Stimulated activated naive CD8-positive, alpha-beta T cell treated with anti-CD3 and anti-CD28 coated beads, Interleukin-15, Interleukin-2, amounts not matched to agents 100 ng/mL and 50 ng/mL, for 24 hours (primary cell): Measurements from ENCODE around the gene DMRTB1.
"Not testable (repeated sequence)": the region's sequence is repeated elsewhere in the genome, so short reads cannot be mapped to it uniquely, and the experiment has no call there.

ENCODE experiments used
- H3K27ac Mint-ChIP-seq: one replicate; pipeline ENCODE4 v1.8.0; 2021; ENCODE audit warnings: mild to moderate bottlenecking, mixed read lengths
- H3K27me3 Mint-ChIP-seq: one replicate; pipeline ENCODE4 v1.8.0; 2021; ENCODE audit warnings: mixed read lengths
- H3K36me3 Mint-ChIP-seq: one replicate; pipeline ENCODE4 v1.8.0; 2021; ENCODE audit warnings: low read depth, mixed read lengths
- H3K4me1 Mint-ChIP-seq: one replicate; pipeline ENCODE4 v1.8.0; 2021; ENCODE audit warnings: low read depth, mixed read lengths
- H3K4me3 Mint-ChIP-seq: one replicate; pipeline ENCODE4 v1.8.0; 2021; ENCODE audit warnings: mild to moderate bottlenecking, mixed read lengths
- H3K9me3 Mint-ChIP-seq: one replicate; pipeline ENCODE4 v1.8.0; 2021; ENCODE audit warnings: mixed read lengths

Gene DMRTB1

GRCh38 chr1:53430261-53430660, 28.9 kb upstream of the DMRTB1 start:
- Mint-ChIP-seq H3K9me3 (no peaks in the 10 kb centered on the region), H3K4me3 (no peak overlapping the region), H3K36me3 (no peaks in the 10 kb centered on the region), H3K27ac (no peak overlapping the region), H3K4me1 (peaks cover 10% of the 10 kb centered on the region), H3K27me3 (peaks cover 4% of the 10 kb centered on the region)

DNA sequence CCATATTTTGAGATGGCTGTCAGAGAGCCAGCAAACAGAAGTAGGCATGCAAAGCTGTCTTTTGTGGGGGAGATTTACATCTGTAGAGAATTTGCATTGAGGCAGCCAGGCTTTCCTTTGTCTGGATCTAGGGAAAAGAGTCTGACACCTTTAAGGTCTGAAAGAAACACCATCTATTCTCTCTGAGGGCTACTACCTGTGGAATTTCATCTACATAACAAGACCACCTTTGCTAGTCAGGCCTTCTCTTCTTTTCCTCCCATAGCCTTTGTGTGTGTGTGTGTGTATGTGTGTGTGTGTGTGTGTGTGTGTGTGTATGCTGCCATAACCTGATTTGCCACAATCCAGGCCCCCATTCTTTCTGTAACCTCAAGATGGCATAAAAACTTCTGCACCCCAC, 28.4 kb upstream of the DMRTB1 start:
- Mint-ChIP-seq H3K4me1 (peaks cover 10% of the 10 kb centered on the region), H3K9me3 (no peaks in the 10 kb centered on the region), H3K27ac (no peak overlapping the region), H3K36me3 (no peaks in the 10 kb centered on the region), H3K27me3 (peaks cover 5% of the 10 kb centered on the region), H3K4me3 (no peak overlapping the region)

- Mint-ChIP-seq H3K4me1 (peaks cover 10% of the 10 kb centered on the region), H3K4me3 (no peak overlapping the region), H3K36me3 (no peaks in the 10 kb centered on the region), H3K27me3 (peaks cover 7% of the 10 kb centered on the region), H3K9me3 (no peaks in the 10 kb centered on the region), H3K27ac (no peak overlapping the region)
Measured at GRCh38 chr1:53431244-53431643, 28.0 kb upstream of the DMRTB1 start.

GRCh38 chr1:53431805-53432565, 27.2 kb upstream of the DMRTB1 start:
- peaks cover 10% of the 10 kb centered on the region for H3K27me3 Mint-ChIP-seq
- H3K27ac Mint-ChIP-seq, result no peak overlapping the region
- no peaks in the 10 kb centered on the region for H3K36me3 Mint-ChIP-seq
- no peak overlapping the region for H3K4me3 Mint-ChIP-seq
- peaks cover 10% of the 10 kb centered on the region for H3K4me1 Mint-ChIP-seq
- no peaks in the 10 kb centered on the region for H3K9me3 Mint-ChIP-seq

DNA sequence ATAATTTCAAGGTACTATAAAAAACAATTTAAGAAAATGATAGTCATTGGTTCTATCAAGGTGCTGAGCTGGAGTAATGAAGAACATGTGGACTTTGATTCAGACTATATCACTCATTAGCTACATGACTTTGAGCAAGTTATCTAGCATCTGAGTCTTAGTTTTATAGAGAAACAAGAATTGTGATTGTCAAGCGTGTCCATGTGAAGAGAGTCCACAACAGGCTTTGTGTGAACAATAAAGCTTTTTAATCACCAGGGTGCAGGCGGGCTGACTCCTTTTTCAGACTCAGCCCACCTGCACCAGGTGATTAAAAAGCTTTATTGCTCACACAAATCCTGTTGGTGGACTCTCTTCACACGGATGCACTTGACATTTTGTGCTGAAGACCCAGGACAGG, 26.6 kb upstream of the DMRTB1 start:
- Mint-ChIP-seq H3K4me3 (no peak overlapping the region), H3K27me3 (peaks cover 10% of the 10 kb centered on the region), H3K36me3 (no peaks in the 10 kb centered on the region)

GRCh38 chr1:53434405-53435007, 24.7 kb upstream of the DMRTB1 start:
- not testable (repeated sequence) for H3K4me3 Mint-ChIP-seq, H3K27ac Mint-ChIP-seq, H3K36me3 Mint-ChIP-seq, H3K4me1 Mint-ChIP-seq, H3K9me3 Mint-ChIP-seq
- H3K27me3 Mint-ChIP-seq, result peaks cover 10% of the 10 kb centered on the region

More for the DNA sequence above, 26.6 kb upstream of the DMRTB1 start:
- H3K4me1 Mint-ChIP-seq, result peaks cover 10% of the 10 kb centered on the region
- no peak overlapping the region for H3K27ac Mint-ChIP-seq
- H3K9me3 Mint-ChIP-seq, result no peaks in the 10 kb centered on the region

DNA sequence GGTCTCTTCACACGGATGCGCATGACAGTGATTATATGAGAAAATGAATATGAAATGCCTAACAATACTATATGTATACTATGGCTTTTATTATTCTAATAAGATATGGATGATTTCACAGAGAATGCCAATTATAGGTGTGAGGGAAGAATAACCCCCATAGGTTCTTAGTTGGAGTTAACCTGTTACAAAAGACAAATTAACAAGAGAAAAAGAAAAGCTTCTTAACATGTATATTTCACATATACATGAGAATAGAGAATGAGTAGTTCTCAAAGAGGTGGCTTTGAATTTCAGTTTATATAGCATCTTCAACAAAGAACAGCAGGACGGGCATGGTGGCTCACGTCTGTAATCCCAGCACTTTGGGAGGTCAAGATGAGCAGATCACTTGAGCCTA, 24.0 kb upstream of the DMRTB1 start:
- H3K4me3 Mint-ChIP-seq, result no peak overlapping the region
- no peak overlapping the region for H3K27ac Mint-ChIP-seq
- H3K4me1 Mint-ChIP-seq, result peaks cover 10% of the 10 kb centered on the region
- no peaks in the 10 kb centered on the region for H3K36me3 Mint-ChIP-seq
- H3K9me3 Mint-ChIP-seq, result no peaks in the 10 kb centered on the region
- peaks cover 10% of the 10 kb centered on the region for H3K27me3 Mint-ChIP-seq

DNA sequence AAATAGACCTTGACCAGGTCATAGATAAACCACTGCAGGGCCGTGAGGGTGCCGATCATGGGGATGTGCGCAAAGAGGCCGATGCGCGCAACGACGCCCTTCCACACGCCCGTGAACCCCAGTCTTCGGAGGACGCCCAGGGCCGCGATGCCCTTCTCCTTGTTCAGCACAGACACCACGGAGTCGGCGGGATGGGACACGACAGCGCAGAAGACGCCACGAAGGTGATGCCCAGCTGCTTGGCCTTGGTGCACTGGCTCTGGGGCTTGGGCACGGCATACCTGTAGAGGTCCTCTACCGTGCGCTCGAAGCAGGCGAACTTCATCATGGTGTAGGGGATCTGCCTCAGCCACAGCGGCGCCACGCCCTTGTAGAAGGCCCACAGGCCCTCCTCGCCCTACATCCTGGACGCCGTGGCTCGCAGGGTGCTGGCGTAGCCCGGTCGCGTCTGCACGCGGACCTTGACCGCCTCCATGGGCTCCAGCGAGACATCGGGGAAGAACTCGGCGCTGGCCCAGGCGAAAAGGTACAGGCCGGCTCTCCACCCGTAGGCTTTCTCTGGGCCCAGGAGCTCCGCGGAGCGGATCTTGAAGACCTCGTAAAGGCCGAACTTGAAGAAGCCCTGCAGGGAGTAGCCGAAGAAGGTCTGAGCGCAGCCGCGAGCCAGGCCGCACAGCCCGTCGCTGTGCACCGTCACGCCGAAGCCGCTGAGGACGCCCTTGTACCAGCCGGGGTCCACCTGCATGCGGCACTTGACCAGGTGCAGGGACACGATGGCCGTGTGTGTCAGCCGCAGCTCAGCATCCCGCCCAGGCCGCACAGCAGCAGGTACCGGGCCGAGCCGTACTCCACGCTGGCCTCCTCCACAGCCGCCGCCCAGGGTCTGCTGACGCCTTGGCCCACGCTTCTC, 20.5 kb upstream of the DMRTB1 start:
- Mint-ChIP-seq H3K4me1 (no peaks in the 10 kb centered on the region), H3K9me3 (no peaks in the 10 kb centered on the region), H3K4me3 (no peak overlapping the region), H3K36me3 (no peaks in the 10 kb centered on the region), H3K27ac (no peak overlapping the region), H3K27me3 (peaks cover 6% of the 10 kb centered on the region)

DNA sequence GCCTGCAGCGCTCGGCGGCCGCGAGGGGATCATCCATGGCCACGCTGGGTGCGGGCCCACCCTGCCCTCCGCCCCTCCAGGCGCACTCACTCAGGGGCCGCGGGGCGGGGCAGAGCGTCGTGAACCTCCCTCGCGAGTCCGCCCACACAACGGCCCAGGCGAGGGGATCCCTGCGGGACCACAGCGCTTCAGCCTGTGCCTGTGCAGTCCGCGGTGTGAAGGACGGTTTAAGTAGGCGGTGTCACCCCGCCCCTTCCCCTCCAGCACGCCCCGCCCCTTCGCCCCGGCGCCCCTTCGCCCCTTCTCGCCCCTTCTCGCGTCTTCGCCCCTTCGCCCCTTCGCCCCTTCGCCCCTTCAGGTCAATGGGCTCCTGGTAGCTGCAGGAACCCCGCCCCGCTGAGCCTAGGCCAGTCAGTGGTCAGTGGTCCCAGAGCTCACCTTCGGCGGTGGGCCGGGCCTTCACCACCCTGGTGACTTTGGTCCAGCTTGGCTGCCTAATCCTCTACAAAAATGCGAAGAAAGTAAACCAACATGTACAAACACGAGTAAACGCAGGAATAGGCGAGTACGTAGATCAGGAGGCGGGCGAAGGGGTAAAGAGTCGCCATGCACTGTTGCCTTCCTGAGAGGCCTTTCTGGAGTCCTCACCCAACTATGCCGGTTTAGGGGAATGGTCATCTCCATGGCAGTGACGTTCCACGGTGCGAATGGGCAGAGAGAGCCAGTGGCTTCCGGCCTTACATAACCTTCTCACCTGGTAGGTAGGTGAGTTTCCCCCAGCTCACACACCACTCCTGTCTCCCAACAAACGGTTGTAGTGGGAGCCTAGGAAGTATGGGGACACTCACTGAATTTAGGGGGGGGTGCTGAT, 19.6 kb upstream of the DMRTB1 start:
- Mint-ChIP-seq H3K4me3 (no peak overlapping the region), H3K36me3 (no peaks in the 10 kb centered on the region), H3K4me1 (no peaks in the 10 kb centered on the region), H3K9me3 (no peaks in the 10 kb centered on the region), H3K27me3 (peaks cover 6% of the 10 kb centered on the region), H3K27ac (no peak overlapping the region)

DNA sequence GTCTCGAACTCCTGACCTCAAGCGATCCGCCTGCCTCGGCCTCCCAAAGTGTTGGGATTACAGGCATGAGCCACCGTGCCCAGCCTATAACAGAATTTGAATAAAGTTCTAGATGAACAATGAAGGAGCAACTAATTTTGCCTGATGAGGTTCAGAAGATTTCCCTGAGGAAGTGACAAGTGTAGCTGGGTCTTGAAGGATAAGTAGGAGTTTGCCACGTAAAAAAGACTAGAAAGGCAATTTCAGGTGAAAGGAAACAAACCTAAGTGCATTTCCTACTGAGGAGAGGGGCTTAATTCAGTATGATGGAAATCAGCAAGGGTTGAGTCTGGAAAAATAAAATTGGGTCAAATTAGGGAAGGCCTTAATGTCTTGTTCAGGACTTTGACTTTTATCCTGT, 18.6 kb upstream of the DMRTB1 start:
- Mint-ChIP-seq H3K9me3 (no peaks in the 10 kb centered on the region), H3K4me3 (no peak overlapping the region), H3K36me3 (no peaks in the 10 kb centered on the region), H3K4me1 (no peaks in the 10 kb centered on the region), H3K27ac (no peak overlapping the region), H3K27me3 (peaks cover 6% of the 10 kb centered on the region)

DNA sequence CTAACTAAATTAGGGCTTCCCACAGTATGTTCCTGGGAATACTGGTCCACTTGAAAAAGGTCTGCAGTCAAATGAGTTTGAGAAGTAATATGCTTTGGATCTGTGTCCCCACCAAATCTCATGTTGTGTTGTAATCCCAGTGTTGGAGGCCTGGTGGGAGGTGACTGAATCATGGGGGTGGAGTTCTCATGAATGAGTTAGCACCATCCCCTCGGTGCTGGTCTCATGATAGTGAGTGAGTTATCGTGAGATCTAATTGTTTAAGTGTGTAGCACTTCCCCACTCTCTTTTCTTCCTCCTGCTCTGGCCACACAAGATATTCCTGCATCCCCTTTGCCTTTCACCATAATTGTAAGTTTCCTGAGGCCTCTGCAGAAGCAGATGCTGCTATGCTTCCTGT, 16.9 kb upstream of the DMRTB1 start:
- no peaks in the 10 kb centered on the region for H3K4me1 Mint-ChIP-seq
- H3K36me3 Mint-ChIP-seq, result no peaks in the 10 kb centered on the region
- H3K27me3 Mint-ChIP-seq, result no peaks in the 10 kb centered on the region
- no peak overlapping the region for H3K4me3 Mint-ChIP-seq
- H3K9me3 Mint-ChIP-seq, result no peaks in the 10 kb centered on the region
- no peak overlapping the region for H3K27ac Mint-ChIP-seq

- Mint-ChIP-seq H3K27me3 (no peaks in the 10 kb centered on the region), H3K4me1 (no peaks in the 10 kb centered on the region), H3K36me3 (no peaks in the 10 kb centered on the region), H3K4me3 (no peak overlapping the region), H3K27ac (no peak overlapping the region), H3K9me3 (no peaks in the 10 kb centered on the region)
Measured at GRCh38 chr1:53446051-53446450, 13.1 kb upstream of the DMRTB1 start.

- Mint-ChIP-seq H3K4me3 (no peak overlapping the region), H3K4me1 (no peaks in the 10 kb centered on the region), H3K36me3 (no peaks in the 10 kb centered on the region), H3K27me3 (no peaks in the 10 kb centered on the region), H3K27ac (no peak overlapping the region), H3K9me3 (no peaks in the 10 kb centered on the region)
Measured at GRCh38 chr1:53447413-53447812, 11.8 kb upstream of the DMRTB1 start.

DNA sequence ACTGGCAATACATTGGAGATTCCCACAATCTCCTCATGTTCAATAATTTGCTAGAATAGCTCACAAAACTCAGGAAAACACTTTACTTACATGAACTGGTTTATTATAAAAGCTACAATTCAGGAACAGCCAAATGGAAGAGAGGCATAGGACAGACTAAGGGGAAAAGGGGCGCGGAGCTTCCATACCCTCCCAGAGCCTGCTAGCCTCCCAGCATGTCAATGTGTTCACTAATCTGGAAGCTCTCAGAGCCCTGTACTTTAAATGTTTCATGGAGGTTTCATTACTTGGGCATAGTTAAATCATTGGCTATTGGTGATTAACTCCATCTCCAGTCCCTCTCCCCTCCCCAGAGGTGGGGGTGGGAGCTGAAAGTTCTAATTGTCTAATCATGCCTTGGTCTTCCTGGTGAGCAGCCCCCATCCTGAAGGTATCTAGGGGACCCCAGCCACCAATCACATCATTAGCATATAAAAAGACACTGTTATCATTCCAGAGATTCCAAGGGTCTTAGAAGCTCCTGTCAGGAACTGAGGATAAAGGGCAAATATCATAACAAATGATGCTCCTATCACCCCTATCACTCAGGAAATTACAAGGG, 10.9 kb upstream of the DMRTB1 start:
- Mint-ChIP-seq H3K4me1 (no peaks in the 10 kb centered on the region), H3K27me3 (no peaks in the 10 kb centered on the region)

More for the DNA sequence above, 10.9 kb upstream of the DMRTB1 start:
- H3K36me3 Mint-ChIP-seq, result no peaks in the 10 kb centered on the region
- no peaks in the 10 kb centered on the region for H3K9me3 Mint-ChIP-seq
- H3K27ac Mint-ChIP-seq, result no peak overlapping the region
- H3K4me3 Mint-ChIP-seq, result no peak overlapping the region
